Mucosa of descending colon (tissue), 3 donors: ENCODE measurements around the gene TTLL13. TPM values are rescaled to one million over a fixed set of nuclear protein-coding genes. Genes with fewer than 3 reads are reported as not detected.
A peak's percentile ranks its signal among the peaks of the same experiment; 100 is the strongest.

Experiments used
- ATAC-seq: fragments of 200-7000 bp; cut with Tn5 transposase; one replicate; pipeline ENCODE4 v1.9.1; 2020; ENCODE audit warnings: mild to moderate bottlenecking, moderate library complexity
- DNase-seq, 3 donors: peaks; one replicate each; pipeline ENCODE4 v3.0.0-alpha.2; 2020
- H3K36me3 ChIP-seq: fragments of 200-600 bp; one replicate; pipeline ENCODE4 v1.8.0; 2021; ENCODE audit warnings: low read depth, mild to moderate bottlenecking
- H3K4me1 ChIP-seq: fragments of 200-600 bp; one replicate; pipeline ENCODE4 v1.8.0; 2021; ENCODE audit warnings: low read depth, mild to moderate bottlenecking
- H3K4me3 ChIP-seq: fragments of 200-600 bp; one replicate; pipeline ENCODE4 v1.8.0; 2021; ENCODE audit warnings: mild to moderate bottlenecking
- H3K9me3 ChIP-seq: fragments of 200-600 bp; one replicate; pipeline ENCODE4 v1.8.0; 2021; ENCODE audit warnings: mild to moderate bottlenecking
- intact Hi-C, 2 donors: fragments of 100-400 bp; cut with DNase I in 1 of 2; cut with micrococcal nuclease in 1 of 2; formaldehyde crosslinking; loops; one replicate each; pipeline versions ENCODE4 v1.11.0 to v1.11.1; 2022; cut with DNase I, micrococcal nuclease
- total RNA-seq, 3 donors: library from RNA; stranded (reverse); fragmentation: NEBNext Ultra II Directional in 2 of 3; extraction: Animal tissue kit (Norgen Biotek cat#: 25700) in 2 of 3; gene quantifications; one replicate each; pipeline versions ENCODE4 v1.2.1 to v1.2.4, GENCODE V29; 2021 to 2023
- TF ChIP-seq, protein P1 (sequence below): fragments of 200-600 bp; IDR thresholded peaks from one replicate; pipeline ENCODE4 v1.8.0; 2022; ENCODE audit warnings: antibody characterized with exemption, mild to moderate bottlenecking
- donor health status: DM: no; HTN: no; CAD: no; lungs with moderate emphysema.
- donor health status: DM: no; HTN: no; CAD: no.
- donor health status: DM: no; HTN: yes; CAD: no.

TTLL13 gene
- total RNA-seq, 3 donors from 2014 or later, result 0.34 to 0.93 (median 0.63) TPM

DNA sequence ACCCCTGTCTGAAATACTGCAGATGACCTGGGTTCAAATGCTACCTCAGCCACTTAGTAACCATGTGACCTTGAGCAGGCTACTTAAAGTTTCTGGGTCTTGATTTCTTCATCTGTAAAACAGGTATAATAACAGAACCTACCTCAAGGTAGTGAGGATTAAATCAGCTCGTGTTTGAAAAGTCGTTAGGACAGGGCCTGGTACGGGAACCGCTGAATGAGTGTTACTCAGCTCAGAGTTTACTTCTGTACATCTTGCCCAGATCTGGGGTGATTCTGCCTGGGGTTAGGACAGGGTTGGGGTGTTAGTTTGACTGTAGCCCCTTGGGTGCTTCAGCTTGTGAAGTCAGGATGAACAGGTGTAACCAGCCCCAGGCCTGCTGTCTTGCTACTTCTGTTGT is 46.4 kb upstream of the TTLL13 start:
- Histone ChIP-seq H3K4me3 (no peak overlapping the region), H3K36me3 (no peaks in the 10 kb centered on the region), H3K9me3 (no peaks in the 10 kb centered on the region), H3K4me1 (peaks cover 17% of the 10 kb centered on the region)
- intact Hi-C loops, result no loop called here
- ATAC-seq (no peak), DNase-seq (peak in 1 of 3 donors; percentile 3)
- TF ChIP-seq, protein P1, sequence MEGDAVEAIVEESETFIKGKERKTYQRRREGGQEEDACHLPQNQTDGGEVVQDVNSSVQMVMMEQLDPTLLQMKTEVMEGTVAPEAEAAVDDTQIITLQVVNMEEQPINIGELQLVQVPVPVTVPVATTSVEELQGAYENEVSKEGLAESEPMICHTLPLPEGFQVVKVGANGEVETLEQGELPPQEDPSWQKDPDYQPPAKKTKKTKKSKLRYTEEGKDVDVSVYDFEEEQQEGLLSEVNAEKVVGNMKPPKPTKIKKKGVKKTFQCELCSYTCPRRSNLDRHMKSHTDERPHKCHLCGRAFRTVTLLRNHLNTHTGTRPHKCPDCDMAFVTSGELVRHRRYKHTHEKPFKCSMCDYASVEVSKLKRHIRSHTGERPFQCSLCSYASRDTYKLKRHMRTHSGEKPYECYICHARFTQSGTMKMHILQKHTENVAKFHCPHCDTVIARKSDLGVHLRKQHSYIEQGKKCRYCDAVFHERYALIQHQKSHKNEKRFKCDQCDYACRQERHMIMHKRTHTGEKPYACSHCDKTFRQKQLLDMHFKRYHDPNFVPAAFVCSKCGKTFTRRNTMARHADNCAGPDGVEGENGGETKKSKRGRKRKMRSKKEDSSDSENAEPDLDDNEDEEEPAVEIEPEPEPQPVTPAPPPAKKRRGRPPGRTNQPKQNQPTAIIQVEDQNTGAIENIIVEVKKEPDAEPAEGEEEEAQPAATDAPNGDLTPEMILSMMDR, result no peak

DNA sequence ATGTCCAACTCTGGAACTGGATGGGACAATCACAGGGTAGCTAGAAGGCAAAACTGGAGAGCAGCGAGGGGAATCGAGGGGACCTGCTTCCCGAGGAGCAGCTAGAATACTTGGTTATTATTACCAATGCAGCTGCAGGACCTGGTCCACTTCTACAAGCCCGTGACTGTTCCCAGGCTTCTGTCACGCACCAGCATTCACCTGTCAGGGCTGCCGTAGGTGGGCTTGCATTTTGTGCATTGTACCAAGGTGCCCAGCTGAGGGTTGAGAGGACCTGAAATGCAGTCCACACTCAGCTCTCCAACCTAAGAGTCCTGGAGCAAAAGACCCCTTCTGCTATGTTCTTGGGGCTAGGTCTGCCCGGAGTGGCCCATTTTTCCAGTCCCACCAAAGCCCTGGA is 45.9 kb upstream of the TTLL13 start:
- intact Hi-C loops, result no loop called here
- DNase-seq, result peak in 1 of 3 donors; percentile 22
- Histone ChIP-seq H3K36me3 (no peaks in the 10 kb centered on the region), H3K4me1 (peaks cover 17% of the 10 kb centered on the region), H3K9me3 (no peaks in the 10 kb centered on the region), H3K4me3 (no peak overlapping the region)
- ATAC-seq, result no peak
- TF ChIP-seq, protein P1, result no peak

DNA sequence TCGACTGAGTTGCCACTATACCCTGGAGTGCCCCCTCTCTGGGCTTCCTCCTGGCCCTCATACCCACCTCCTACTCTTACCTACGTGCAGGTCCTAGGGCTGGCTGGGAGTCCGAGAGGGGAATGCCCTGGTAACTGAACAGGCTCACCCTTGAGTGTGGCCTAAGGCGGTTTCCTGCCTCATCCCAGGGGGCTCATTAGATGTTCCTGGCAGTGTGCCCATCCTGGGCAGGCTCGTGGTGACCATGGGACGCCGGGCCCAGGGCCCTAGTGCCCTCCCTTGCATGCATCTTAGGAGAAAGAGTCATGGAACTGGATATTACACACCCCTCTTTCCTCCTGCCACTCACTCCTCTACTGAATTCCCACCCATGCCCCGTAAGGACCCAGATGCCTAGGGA is 45.4 kb upstream of the TTLL13 start:
- DNase-seq (peak in 1 of 3 donors; percentile 38), ATAC-seq (no peak)
- Histone ChIP-seq H3K4me3 (no peak overlapping the region), H3K4me1 (peaks cover 17% of the 10 kb centered on the region), H3K9me3 (no peaks in the 10 kb centered on the region), H3K36me3 (no peaks in the 10 kb centered on the region)
- intact Hi-C loops, result no loop called here
- TF ChIP-seq, protein P1, result no peak

DNA sequence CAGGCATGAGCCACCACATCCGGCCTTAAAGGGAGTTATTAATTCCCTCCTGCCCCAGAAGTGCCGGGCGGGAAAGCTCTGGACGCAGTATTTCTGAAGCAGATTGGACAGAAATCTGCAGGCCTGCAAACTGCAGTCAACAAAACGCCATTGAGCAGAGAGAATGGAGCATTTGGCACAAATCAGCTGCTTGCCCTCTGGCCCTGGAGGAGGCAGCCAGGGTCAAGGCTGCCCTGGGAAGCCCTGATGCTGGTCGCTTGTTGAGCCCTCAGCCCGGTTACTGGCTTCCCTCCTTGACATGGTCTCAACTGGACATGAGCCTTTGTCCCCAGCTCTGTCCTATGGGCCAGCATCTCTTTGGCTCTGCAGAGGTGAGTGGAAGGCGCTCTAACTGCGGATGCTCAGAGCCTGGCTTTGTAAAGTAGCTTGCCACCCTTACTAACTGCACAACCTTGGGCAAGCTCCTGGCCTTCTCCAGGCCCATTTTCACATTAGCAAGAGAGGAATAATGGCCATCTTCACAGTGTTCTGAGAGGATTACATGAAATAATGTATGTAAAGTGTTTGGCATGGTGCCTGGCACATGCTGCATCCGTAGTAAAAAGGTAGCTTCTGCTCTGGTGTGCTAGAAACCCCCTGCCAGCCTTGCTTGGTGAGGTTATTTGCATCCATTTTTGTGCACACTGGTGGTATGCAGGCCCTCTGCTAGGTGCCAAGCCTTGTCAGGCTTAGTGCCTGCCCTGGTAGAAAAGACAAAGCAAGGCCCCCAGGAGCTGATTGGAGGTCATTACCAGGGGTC is 44.1 kb upstream of the TTLL13 start:
- Histone ChIP-seq H3K4me3 (no peak overlapping the region), H3K36me3 (no peaks in the 10 kb centered on the region), H3K4me1 (peaks cover 16% of the 10 kb centered on the region), H3K9me3 (no peaks in the 10 kb centered on the region)
- DNase-seq (peak in 2 of 3 donors; percentile 14 to 19), ATAC-seq (no peak)
- intact Hi-C loops, result no loop called here
- TF ChIP-seq, protein P1, result no peak

DNA sequence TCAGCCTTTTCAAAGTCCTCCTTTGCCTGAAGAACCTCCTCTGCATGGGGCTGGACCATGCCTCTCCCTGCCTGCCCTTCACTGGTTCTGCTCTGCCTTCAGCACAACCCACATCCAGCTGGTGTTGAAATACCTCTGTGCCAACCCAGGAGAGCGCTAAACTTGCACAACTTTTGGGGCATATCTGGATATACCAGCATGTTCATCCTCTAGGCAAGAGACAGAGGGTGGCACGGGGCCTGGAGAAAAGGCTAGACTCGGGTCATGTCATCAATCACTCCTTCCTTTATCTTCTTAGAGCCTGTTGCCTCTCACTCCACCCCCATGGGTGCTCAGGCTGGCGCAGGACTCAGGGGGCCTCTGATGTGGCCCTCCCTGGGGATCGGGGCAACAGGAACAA is 43.5 kb upstream of the TTLL13 start:
- no peak overlapping the region for H3K4me3 ChIP-seq
- TF ChIP-seq, protein P1, result no peak
- H3K9me3 ChIP-seq, result no peaks in the 10 kb centered on the region
- no peak for ATAC-seq
- H3K4me1 ChIP-seq, result peaks cover 11% of the 10 kb centered on the region
- intact Hi-C loops, result no loop called here
- peak in 1 of 3 donors; percentile 31 for DNase-seq
- no peaks in the 10 kb centered on the region for H3K36me3 ChIP-seq
